Measurements from ENCODE around the gene DTYMK.

DNA sequence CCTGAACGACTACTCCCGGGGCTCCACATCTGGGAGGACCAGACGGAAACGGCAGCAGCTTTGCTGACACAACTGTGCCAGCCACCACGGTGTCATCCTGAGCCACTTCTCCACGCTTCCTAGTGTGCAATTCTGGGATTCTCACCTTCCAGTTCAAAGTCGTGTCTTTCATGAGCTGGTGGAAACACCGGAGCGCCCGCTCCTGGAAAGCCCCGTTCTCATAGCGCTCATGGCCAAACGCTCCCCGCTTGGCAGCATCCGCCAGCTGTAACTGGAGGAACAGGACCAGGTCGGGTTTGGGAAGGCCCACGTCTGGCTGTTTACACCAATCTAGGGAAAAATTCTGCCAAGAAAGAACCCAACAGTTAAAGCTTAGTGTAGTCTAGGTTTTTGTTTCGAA lies 8.3 kb downstream of the DTYMK start:
- TF ChIP-seq, protein P1, sequence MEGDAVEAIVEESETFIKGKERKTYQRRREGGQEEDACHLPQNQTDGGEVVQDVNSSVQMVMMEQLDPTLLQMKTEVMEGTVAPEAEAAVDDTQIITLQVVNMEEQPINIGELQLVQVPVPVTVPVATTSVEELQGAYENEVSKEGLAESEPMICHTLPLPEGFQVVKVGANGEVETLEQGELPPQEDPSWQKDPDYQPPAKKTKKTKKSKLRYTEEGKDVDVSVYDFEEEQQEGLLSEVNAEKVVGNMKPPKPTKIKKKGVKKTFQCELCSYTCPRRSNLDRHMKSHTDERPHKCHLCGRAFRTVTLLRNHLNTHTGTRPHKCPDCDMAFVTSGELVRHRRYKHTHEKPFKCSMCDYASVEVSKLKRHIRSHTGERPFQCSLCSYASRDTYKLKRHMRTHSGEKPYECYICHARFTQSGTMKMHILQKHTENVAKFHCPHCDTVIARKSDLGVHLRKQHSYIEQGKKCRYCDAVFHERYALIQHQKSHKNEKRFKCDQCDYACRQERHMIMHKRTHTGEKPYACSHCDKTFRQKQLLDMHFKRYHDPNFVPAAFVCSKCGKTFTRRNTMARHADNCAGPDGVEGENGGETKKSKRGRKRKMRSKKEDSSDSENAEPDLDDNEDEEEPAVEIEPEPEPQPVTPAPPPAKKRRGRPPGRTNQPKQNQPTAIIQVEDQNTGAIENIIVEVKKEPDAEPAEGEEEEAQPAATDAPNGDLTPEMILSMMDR (IDR thresholded peaks at IDR 0.05) = no peak
- TF ChIP-seq POLR2A (IDR thresholded peaks at IDR 0.05) = no peak
